Body of pancreas (tissue), 4 donors: Measurements from ENCODE around the gene ANO10. TPM values are rescaled to one million over a fixed set of nuclear protein-coding genes. Genes with fewer than 3 reads are reported as not detected.

Experiments used
- ATAC-seq: fragments of 150-250 bp; one replicate; pipeline ENCODE4 v1.9.1; 2016
- DNase-seq, 4 donors: peaks; one replicate each; pipeline ENCODE4 v3.0.0-alpha.2; 2019
- H3K27ac ChIP-seq, 4 donors: fragments of 200-600 bp; sonication (generic); 1 replicate in 3 of 4; 2 replicates in 1 of 4; pipeline versions ENCODE4 v1.5.1 to v1.6.1; 2016 to 2019; ENCODE audit warnings: mild to moderate bottlenecking in 1 of 4, mixed read lengths in 1 of 4, moderate library complexity in 1 of 4
- H3K27me3 ChIP-seq, 2 donors: fragments of 200-600 bp; sonication (generic); one replicate each; pipeline ENCODE4 v1.6.0; 2016; ENCODE audit warnings: mild to moderate bottlenecking in 1 of 2
- H3K36me3 ChIP-seq, 2 donors: fragments of 200-600 bp; sonication (generic); replicated peaks in 1 of 2; 2 replicates each; pipeline ENCODE4 v1.5.1; 2016; ENCODE audit warnings: low read depth in 2 of 2; ENCODE audit not compliant: insufficient read depth in 1 of 2
- H3K4me1 ChIP-seq: fragments of 200-600 bp; sonication (generic); one replicate; pipeline ENCODE4 v1.6.0; 2016
- H3K4me3 ChIP-seq, 2 donors: fragments of 200-600 bp; sonication (generic); 1 replicate in 1 of 2; 2 replicates in 1 of 2; pipeline ENCODE4 v1.5.1; 2016 to 2019
- H3K9me3 ChIP-seq, 3 donors: fragments of 200-600 bp; sonication (generic); 1 replicate in 2 of 3; 2 replicates in 1 of 3; pipeline ENCODE4 v1.5.1; 2016
- CTCF ChIP-seq, 7 experiments: fragments of 450-650 bp in 4 of 7; fragments of 200-600 bp in 3 of 7; sonication (generic) in 3 of 7; IDR thresholded peaks; one replicate each; pipeline ENCODE4 v1.5.1; 2016 to 2019; ENCODE audit warnings: antibody characterized with exemption in 7 of 7
- POLR2A ChIP-seq, 3 donors: fragments of 450-650 bp; IDR thresholded peaks; one replicate each; pipeline ENCODE4 v1.6.1; 2016; ENCODE audit warnings: antibody characterized with exemption in 3 of 3, mild to moderate bottlenecking in 2 of 3
- WGBS, 2 donors: methylation state at CpG; one replicate each; pipeline ENCODE4 v1.1.5; 2017; 5-methylcytosine and 5-hydroxymethylcytosine counted together
- intact Hi-C: fragments of 100-400 bp; cut with DNase I; formaldehyde crosslinking; loops from one replicate; pipeline ENCODE4 v1.15.1; 2023
- total RNA-seq, 2 donors: library from RNA; depleted of rRNA; stranded (reverse); fragments of >200 nt; gene quantifications; one replicate each; pipeline ENCODE4 v1.1.0, GENCODE V29; 2016

The ANO10 gene
- total RNA-seq, 2 donors from 2014 or later, result 14.3 to 16.2 TPM

DNA sequence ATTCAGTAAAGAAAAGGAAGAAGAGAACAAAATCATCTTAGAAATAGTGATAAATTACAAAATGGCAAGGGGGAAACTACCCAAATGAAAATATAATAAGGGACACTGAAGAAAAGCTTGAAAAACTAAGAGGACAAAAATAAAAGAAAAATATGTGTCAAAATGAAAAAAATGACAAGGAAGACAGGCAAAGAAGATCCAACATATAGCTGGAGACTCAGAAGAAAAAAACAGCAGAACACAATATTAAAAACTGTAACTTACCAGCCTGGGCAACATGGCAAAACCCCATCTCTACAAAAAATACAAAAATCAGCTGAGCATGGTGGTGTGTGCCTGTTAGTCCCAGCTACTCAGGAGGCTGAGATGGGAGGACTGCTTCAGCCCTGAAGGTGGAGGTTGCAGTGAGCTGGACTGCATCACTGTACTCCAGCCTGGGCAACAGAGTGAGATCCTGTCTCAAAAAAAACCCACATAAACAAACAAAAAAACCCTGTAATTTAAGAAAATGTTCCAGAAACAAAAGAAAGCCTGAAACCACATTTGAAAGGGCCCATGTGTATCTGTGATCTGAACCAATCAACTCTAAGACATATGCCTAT is 93.2 kb downstream of the ANO10 start:
- no peaks in the 10 kb centered on the region for H3K4me1 ChIP-seq
- no peak overlapping the region for H3K4me3 ChIP-seq
- no peak for DNase-seq
- ATAC-seq, result no peak
- peaks cover 0 to 4% (median 0%) of the 10 kb centered on the region in 3 donors for H3K9me3 ChIP-seq
- H3K27ac ChIP-seq, result no peak overlapping the region
- H3K27me3 ChIP-seq, result no peaks in the 10 kb centered on the region
- H3K36me3 ChIP-seq, result no peaks in the 10 kb centered on the region
- TF ChIP-seq CTCF (IDR thresholded peaks at IDR 0.05), result no peak
- no peak for TF ChIP-seq POLR2A (IDR thresholded peaks at IDR 0.05)
- intact Hi-C loops, result no loop called here

GRCh38 chr3:43526956-43527355 is 94.9 kb downstream of the ANO10 start:
- H3K9me3 ChIP-seq, result peaks cover 0 to 4% (median 0%) of the 10 kb centered on the region in 3 donors
- no peaks in the 10 kb centered on the region for H3K36me3 ChIP-seq
- H3K4me3 ChIP-seq, result no peak overlapping the region
- TF ChIP-seq CTCF (IDR thresholded peaks at IDR 0.05), result no peak
- no peak for TF ChIP-seq POLR2A (IDR thresholded peaks at IDR 0.05)
- no peaks in the 10 kb centered on the region for H3K27me3 ChIP-seq
- intact Hi-C loops, result no loop called here
- no peak for ATAC-seq
- DNase-seq, result no peak
- H3K27ac ChIP-seq, result no peak overlapping the region
- H3K4me1 ChIP-seq, result no peaks in the 10 kb centered on the region

DNA sequence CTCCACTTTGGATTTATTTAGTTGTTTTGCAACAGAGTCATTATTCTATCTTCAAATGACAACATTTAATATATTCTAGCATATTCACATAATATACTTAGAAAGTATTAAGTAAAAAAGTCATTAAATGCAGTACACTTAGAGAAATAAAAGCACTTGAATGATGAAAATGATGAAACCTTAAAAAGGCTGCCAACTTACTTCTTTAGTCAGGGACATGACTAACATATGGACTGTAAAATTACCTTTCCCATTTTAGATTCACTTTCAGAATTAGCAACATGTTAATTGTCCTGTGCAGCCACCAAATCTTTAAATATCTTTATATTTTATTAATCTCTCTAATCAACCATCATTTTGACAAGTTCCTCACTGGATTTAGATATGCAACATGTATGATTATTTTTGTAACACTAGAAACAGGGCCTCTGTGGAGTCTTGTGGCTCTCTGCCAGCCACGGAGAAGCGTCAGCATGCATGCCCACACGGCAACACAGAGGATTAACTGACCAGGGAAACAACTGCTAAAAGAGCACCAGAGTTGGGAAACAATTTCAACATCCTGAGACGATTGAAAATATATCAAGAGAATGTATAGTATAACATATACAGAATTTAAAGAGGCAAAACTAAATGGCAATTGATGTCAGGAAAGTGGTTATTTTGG is 95.7 kb downstream of the ANO10 start:
- 74 to 93% methylated on average over 4 of the region's 4 CpGs for WGBS, 2 donors
- DNase-seq, result no peak
- no peak overlapping the region for H3K27ac ChIP-seq
- peaks cover 0 to 4% (median 0%) of the 10 kb centered on the region in 3 donors for H3K9me3 ChIP-seq
- intact Hi-C loops, result no loop called here
- no peaks in the 10 kb centered on the region for H3K27me3 ChIP-seq
- no peaks in the 10 kb centered on the region for H3K36me3 ChIP-seq
- no peak overlapping the region for H3K4me3 ChIP-seq
- no peak for ATAC-seq
- TF ChIP-seq CTCF (IDR thresholded peaks at IDR 0.05), result no peak
- no peak for TF ChIP-seq POLR2A (IDR thresholded peaks at IDR 0.05)
- H3K4me1 ChIP-seq, result no peaks in the 10 kb centered on the region

DNA sequence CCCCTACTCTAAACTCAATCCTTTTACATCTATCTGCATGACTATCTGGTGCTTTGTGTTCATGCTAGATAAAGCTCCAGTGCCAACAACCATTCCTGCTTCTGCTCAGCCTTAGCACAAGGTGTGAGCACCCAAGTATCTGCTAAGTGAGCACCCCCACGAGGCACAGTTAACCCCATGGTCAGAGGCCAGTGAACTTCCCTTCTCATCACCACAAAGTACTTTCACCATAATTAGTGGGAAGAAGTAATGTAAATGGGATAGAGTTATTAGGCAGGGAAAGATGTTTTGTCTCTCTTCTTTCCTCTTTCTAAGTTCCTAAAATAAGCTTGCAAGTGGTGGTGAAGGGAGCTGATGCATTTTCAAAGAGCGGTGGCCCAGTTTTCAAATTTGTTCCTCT is 96.4 kb downstream of the ANO10 start:
- intact Hi-C loops, result no loop called here
- Histone ChIP-seq H3K4me3 (no peak overlapping the region), H3K9me3 (peaks cover 0 to 4% (median 0%) of the 10 kb centered on the region in 3 donors), H3K27ac (no peak overlapping the region), H3K4me1 (no peaks in the 10 kb centered on the region), H3K27me3 (no peaks in the 10 kb centered on the region), H3K36me3 (no peaks in the 10 kb centered on the region)
- TF ChIP-seq CTCF (IDR thresholded peaks at IDR 0.05) (no peak), POLR2A (IDR thresholded peaks at IDR 0.05) (no peak)
- 77 to 83% methylated on average over 2 of the region's 2 CpGs for WGBS, 2 donors
- no peak for ATAC-seq
- no peak for DNase-seq
